ENCODE data around the gene TMEM209. TPM values are rescaled to one million over a fixed set of nuclear protein-coding genes. Genes with fewer than 3 reads are reported as not detected.
"Not testable (repeated sequence)": the region's sequence is repeated elsewhere in the genome, so short reads cannot be mapped to it uniquely, and the experiment has no call there.

TMEM209 gene
- total RNA-seq, 1 donor from 2014 or later = 42.8 TPM

DNA sequence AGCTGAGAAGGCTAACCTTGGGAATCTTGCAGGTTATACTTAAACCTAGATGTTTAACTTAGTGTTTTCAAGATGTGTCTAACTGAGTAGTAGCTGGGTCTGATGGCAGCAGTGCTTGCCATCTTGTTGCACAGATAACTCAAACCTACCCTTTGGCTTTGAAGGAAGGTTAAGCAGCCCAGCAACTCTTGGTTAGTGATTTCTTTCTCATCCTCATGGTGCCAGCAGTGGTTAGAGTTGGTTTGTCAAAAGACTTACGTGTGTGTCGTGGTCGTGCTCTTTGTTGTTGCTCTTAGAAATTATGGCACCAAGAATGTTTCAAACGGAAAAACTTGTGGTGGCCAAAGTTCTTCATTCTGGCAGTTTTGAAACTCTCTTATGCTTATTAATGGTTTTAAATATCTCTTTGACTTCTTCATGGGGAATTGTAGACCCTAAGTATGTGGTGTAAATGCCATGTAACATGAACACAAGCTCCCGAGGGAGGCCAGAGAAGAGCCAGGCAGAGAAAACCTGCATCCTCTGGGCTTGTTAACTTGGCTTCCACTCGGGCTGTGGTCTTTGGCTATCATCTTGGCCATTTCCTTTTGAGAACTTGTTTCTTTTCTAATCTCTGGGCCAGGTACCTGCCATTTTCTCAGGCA is 73.9 kb downstream of the TMEM209 start:
- intact Hi-C loops (cut with micrococcal nuclease) = no loop called here

DNA sequence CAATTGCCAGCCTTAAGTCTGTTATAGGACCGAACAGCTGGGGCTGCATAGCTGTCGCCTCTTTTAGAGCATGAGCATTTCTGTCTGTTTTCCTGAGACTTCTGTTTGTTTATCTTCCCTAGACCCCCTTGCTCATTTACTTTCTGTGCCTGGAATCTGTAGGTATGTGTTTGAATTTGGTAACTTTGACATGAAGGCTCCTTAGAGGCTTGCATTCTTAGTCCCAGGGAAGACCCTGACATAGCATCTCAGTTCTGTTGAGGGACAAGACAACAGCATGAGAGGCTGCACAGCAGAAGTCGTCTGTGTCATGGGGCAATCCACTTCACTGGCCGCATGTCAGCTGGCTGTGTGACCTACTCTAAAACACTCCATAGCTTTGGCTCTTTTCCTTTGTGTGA is 76.2 kb downstream of the TMEM209 start:
- intact Hi-C loops (cut with micrococcal nuclease) = no loop called here

DNA sequence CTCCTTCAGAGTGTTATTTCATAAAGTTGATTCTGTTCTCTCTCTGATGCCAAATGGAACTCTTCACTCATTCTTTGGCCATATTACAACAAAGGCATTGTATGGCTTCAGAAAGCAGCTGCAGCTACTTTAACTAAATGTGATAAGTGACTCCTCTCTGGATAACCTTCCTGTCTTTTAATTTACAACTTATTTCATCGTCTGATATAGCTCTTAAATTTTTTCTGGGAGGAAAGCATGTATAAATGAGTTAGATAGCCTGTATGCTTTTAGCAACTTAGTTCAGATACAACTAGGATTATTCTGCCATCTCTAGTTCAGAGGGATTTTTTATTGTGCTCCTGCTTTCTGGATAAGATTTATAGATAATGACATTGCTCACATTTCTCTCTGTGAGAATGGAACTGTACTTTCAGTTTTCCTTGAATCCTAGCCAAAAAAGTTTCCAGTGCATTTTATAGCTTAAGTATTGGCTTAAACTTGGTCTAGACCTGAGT is 77.3 kb downstream of the TMEM209 start:
- intact Hi-C loops (cut with micrococcal nuclease) = no loop called here

DNA sequence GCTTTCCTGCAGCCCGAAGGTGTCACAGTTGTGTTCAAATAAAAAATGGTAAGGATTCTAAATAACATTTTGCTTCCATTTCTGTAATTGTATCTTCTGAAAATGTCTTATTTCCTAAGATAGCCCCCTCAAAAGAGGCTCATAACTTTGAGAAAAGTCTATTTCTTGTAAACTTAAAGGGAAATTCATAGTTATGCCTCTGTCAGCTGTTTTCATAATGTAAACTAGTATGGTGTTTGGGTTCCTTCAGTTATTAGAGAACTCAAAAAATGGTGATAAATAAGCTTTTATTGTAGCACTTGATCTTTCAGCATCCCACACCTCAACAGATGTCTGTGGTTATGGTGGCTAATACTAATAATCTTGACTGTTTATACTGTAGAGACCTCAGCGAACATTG is 77.8 kb downstream of the TMEM209 start:
- intact Hi-C loops (cut with micrococcal nuclease) = no loop called here

DNA sequence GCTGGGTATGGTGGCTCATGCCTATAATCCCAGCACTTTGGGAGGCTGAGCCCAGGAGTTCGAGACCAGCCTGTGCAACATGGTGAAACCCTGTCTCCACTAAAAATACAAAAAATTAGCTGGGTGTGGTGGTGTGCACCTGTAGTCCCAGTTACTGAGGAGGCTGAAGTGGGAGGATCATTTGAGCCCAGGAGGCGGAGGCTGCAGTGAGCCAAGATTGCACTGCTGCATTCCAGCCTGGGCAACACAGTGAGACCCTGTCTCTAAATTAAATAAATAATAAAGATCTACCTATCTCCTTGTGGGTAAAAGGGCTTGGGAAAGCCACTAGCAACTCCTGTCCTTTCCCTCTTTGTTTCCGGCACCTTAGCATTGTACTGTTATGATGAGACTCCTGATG is 78.4 kb downstream of the TMEM209 start:
- intact Hi-C loops (cut with micrococcal nuclease) = not testable (repeated sequence)

DNA sequence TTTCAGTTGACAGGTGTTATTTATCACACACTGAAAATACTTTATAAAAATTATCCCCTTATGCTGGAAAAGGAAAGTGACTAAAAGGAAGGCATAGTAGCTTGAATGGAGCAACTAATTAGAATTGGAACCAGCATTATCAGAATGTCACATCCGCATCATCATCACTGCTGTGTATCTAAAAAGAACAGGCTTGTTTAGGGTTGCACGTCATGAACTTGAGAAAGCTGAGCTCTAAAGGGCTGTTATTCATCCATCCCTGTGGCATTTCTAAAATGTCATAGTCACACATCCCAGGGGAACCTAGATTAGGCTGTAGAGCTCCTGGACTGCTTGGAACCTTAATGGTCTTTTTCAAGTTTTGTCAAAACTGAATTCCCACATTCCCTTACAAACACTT is 80.5 kb downstream of the TMEM209 start:
- intact Hi-C loops (cut with micrococcal nuclease) = no loop called here

DNA sequence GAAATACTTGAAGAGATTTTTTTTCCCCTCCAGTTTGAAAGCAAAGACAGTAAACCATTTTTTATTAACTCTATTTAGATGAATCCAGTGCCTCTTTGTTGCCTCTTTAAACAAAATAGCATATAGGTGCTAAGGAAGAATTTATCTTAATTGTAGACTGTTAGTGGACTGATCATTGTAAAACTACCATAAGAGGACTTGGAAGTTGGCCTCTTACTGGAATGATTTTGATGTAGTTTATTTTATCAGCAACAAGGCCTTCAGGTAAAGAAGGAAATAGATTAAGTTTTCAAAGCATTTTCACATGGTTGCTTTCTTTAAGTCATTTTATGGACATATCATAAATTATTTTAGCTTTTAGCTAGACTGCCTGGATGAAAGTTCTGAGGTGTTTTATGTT is 81.7 kb downstream of the TMEM209 start:
- intact Hi-C loops (cut with micrococcal nuclease) = no loop called here

DNA sequence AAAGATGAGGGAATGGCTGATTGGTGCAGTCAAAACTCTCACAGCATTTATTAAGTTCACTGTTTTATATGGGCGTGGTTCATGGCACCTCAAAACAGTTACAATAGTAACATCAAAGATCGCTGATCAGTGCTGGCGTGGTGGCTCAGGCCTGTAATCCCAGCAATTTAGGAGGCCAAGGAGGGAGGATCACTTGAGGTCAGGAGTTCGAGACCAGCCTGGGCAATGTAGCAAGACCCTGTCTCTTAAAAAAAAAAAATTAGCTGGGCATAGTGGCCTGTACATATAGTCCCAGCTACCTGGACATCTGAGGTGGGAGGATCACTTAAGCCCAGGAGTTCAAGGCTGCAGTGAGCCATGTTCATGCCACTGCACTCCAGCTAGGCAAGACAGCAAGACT is 86.4 kb downstream of the TMEM209 start:
- intact Hi-C loops (cut with micrococcal nuclease) = no loop called here

DNA sequence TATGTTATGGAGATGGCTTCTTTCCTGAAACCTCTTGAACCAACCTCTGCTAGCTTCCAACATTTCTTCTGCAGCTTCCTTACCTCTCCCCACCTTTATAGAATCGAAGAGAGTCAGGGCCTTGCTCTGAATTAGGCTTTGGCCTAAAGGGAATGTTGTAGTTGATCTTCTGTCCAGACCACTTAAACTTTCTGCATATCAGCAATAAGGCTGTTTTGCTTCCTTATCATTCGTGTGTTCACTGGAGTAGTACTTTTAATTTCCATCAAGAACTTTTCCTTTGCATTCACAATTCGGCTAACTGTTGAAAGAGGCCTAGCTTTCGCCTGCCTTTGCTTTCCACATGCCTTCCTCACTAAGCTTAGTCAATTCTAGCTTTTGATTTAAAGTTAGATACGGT is 86.9 kb downstream of the TMEM209 start:
- intact Hi-C loops (cut with micrococcal nuclease) = no loop called here

DNA sequence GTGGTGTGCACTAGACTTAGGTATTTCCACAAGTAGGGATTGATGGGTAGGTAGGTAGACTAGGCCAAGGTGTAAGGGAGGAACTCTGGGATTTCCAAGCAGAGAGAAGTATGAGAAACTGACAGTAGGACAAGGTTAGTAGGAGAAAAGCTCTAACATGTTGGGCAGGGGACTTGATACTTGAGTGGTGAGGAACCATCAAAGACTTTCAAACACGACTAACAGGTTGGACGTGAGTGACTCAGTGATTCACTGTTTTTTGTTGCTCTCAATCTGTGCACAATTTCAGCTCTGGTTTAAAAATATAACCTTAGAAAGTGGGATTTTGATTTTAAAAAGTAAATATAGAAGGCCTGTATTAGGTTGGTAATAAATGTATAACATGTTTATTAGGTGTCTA is 90.4 kb downstream of the TMEM209 start:
- intact Hi-C loops (cut with micrococcal nuclease) = no loop called here

Other genes with a start within 250 kb of the TMEM209 start
- gene ZC3HC1, start 154.0 kb downstream of the TMEM209 start, total RNA-seq = 23.3 and 24.3 TPM in 2 replicates
- gene KLHDC10, start 134.9 kb downstream of the TMEM209 start, total RNA-seq = 18.5 and 20.4 TPM in 2 replicates
- not detected in 2 replicates for gene SSMEM1, start 2.5 kb upstream of the TMEM209 start, total RNA-seq
- gene CPA2, start 61.5 kb upstream of the TMEM209 start, total RNA-seq = not detected in 2 replicates
- not detected in 2 replicates for gene CPA4, start 87.8 kb upstream of the TMEM209 start, total RNA-seq
- gene CPA5, start 139.4 kb upstream of the TMEM209 start, total RNA-seq = 0.90 and 0.91 TPM in 2 replicates
- not detected in 2 replicates for gene CPA1, start 175.1 kb upstream of the TMEM209 start, total RNA-seq
- 14.4 and 16.0 TPM in 2 replicates for gene CEP41, start 235.6 kb upstream of the TMEM209 start, total RNA-seq